HG02610 (cell line): ENCODE data around the gene SETD1B.
A peak's percentile ranks its signal among the peaks of the same experiment; 100 is the strongest.

Experiments used
- ATAC-seq: cut with Tn5 transposase; IDR thresholded peaks from one replicate; pipeline ENCODE4 v1.9.1; 2021; ENCODE audit warnings: mild to moderate bottlenecking, moderate library complexity; ENCODE audit not compliant: unreplicated experiment

SETD1B gene

GRCh38 chr12:121806546-121807423 lies 3.0 kb downstream of the SETD1B start:
- ATAC-seq, result no peak

DNA sequence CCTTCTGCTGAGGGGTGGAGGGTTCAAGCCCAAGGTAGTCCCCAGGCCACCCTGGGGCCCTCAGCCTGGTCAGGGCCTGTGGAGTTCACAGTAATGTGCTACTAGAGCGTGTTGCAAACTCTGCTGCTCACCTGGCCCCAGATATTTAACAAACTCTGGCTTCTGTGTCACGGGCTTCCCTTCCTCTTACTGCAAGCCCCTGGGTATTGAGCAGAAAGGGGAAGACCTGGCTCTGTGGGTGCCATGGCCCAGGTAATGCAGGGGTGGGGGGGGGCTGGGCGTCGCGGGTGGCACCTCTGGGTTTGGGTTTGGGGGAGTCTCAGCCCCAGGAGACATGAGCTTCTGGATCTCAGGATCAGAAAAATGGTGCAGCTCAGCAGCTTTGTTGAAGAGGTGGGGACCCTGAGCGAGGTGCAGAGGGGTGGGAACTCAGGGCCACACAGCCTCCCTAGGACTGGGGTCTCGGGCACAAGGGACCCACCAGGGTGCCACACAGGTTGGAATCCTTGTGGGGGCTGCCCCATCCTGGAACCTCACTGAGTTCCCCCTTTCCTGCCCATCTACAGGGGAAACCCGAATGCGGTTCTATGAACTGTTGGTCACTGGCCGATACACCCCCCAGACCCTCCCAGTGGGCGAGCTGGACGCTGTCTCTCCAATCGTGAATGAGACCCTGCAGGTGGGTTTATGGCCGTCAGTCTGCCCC lies 4.0 kb downstream of the SETD1B start:
- no peak for ATAC-seq

GRCh38 chr12:121808623-121809022 lies 4.8 kb downstream of the SETD1B start:
- ATAC-seq, result no peak

GRCh38 chr12:121809712-121810116 lies 5.9 kb downstream of the SETD1B start:
- no peak for ATAC-seq

DNA sequence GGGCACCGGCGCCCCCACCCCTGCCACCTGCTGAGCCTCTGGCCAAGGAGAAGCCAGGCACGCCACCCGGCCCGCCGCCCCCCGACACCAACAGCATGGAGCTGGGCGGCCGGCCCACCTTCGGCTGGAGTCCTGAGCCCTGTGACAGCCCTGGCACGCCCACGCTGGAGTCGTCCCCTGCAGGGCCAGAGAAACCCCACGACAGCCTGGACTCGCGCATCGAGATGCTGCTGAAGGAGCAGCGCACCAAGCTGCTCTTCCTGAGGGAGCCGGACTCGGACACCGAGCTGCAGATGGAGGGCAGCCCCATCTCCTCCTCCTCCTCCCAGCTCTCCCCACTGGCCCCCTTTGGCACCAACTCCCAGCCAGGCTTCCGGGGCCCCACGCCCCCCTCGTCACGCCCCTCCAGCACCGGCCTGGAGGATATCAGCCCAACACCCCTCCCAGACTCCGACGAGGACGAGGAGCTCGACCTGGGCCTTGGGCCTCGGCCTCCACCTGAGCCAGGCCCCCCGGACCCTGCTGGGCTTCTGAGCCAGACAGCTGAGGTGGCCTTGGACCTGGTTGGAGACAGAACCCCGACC lies 6.5 kb downstream of the SETD1B start:
- no peak for ATAC-seq

- ATAC-seq, result no peak
Measured at GRCh38 chr12:121810833-121811433, 7.1 kb downstream of the SETD1B start.

DNA sequence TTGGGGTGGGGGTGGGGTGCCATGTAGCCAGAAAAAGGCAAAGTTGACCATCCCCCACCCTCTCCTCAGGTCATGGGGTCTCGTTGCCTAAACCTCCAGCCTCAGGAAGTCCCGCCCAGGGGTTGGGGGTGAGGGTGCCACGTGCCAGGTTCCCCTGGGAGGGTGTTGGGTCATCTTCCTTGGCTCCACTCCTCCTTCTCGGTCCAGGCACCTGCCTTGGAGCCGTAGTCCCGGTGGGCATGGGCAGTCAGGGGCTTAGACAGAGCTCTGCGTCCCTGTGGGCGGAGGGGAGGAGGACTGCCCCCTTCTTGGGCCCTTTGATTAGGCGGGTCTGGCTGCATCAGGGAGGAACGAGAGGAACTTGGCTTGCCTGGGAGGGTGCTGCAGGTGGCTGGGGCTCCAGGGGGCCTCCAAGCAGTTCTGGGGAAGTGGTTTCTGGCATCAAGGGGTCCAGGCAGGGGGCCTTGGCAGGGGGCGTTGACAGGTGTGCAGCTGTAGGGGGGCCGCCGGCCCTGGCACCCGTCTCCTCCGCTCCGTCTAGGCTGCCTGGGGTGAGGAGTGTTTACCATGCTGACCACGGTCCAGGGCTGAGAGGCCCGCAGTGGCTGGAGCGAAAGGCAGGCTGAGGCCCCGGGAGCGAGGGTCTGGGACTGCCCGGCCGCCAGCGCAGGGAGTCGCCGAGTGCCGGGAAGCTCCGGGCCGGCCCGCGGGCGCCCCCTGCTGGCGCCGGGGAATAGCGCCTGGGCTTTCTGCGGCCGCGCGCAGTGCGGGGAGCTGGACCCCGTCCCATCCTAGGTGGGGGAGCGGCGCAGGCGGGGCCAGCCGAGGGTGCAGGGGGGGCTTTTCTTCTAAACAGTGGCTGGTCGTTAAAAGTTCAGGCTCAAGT lies 7.9 kb downstream of the SETD1B start:
- peak; percentile 65 for ATAC-seq

GRCh38 chr12:121812320-121812871 lies 8.6 kb downstream of the SETD1B start:
- no peak for ATAC-seq

- ATAC-seq, result no peak
Measured at GRCh38 chr12:121812921-121813896, 9.4 kb downstream of the SETD1B start.

GRCh38 chr12:121813951-121814350 lies 10.1 kb downstream of the SETD1B start:
- ATAC-seq, result no peak

GRCh38 chr12:121814429-121815119 lies 10.8 kb downstream of the SETD1B start:
- no peak for ATAC-seq

DNA sequence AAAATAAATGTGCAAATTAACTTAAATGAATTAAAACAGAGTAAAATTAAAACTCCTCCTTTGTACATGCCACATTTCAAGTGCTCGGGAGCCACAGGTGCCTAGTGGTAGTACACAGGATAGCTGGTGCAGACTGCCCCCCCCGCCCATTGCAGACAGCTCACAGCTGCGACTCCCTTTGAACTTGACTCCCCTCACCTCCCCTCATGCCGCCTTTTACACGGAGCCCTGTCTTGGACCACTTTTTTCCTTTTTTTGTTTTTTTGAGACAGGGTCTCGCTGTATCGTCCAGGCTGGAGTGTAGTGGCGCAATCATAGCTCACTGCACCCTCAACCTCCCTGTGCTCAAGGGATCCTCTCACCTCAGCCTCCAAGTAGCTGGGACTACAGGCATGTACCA lies 11.5 kb downstream of the SETD1B start:
- no peak for ATAC-seq

GRCh38 chr12:121816925-121817647 lies 13.3 kb downstream of the SETD1B start:
- ATAC-seq, result no peak

GRCh38 chr12:121817648-121818043 lies 13.8 kb downstream of the SETD1B start:
- ATAC-seq, result no peak

DNA sequence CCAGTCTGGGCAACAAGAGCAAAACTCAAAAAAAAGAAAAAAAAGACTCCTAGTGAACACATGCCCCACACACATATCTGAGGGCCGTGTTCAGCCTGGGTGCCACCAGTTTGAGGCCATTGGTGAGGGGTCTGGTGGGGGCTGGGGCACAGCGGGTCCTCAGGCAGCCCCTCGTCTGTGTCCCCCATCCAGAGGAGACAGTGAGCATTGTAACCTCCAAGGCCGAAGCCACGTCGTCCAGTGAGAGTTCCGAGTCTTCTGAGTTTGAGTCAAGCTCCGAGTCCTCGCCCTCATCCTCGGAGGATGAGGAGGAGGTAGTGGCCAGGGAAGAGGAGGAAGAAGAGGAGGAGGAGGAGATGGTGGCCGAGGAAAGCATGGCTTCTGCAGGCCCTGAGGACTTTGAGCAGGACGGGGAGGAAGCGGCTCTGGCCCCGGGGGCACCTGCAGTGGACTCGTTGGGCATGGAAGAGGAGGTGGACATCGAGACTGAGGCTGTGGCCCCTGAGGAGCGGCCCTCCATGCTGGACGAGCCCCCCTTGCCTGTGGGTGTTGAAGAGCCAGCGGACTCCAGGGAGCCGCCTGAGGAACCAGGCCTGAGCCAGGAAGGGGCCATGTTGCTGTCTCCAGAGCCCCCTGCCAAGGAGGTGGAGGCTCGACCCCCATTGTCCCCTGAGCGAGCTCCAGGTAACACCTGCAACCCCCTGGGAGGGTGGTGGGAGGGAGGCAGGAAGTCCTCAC lies 15.6 kb downstream of the SETD1B start:
- no peak for ATAC-seq

DNA sequence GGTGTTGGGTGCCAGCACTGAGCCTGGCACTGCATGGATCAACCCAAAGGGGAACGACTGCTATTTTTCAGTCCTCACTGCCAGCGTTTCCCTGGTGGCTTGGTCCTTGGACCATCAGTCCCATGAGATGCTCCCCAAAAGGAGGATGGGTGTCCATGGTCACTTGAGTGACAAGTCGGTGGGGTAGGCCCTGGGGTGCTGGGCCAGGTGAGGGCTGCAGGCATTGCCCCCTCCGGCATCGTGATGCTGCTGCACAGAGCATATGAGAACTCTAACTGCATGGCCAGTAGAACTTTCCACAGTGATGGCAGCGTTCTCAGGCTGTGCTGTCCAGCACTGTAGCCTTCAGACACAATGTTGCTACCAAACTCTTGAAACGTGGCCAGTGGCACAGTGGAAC lies 16.2 kb downstream of the SETD1B start:
- no peak for ATAC-seq
